Hematopoietic multipotent progenitor cell treated with erythropoietin and hydrocortisone succinate and interleukin-3 and kit ligand, for 15 days (in vitro differentiated cells): Measurements from ENCODE around the gene KRTAP1-4.
"Not testable (repeated sequence)": the region's sequence is repeated elsewhere in the genome, so short reads cannot be mapped to it uniquely, and the experiment has no call there.

Experiments used
- DNase-seq: peaks from one replicate; pipeline ENCODE4 v3.0.0-alpha.2; 2015; ENCODE audit warnings: low spot score

The KRTAP1-4 gene

GRCh38 chr17:41003926-41004325 is 26.1 kb downstream of the KRTAP1-4 start:
- no peak for DNase-seq

- no peak for DNase-seq
These were observed 27.2 kb downstream of the KRTAP1-4 start for GRCh38 chr17:41002814-41003213.

GRCh38 chr17:41001795-41002194 is 28.2 kb downstream of the KRTAP1-4 start:
- DNase-seq = no peak

- DNase-seq = not testable (repeated sequence)
These were observed 30.4 kb downstream of the KRTAP1-4 start, which contains the start of gene KRTAP3-2 for GRCh38 chr17:40999563-40999962. KRTAP3-2 (minus strand) TSS chr17:40999906; CDS start chr17:40999853, 53 bp downstream.

- no peak for DNase-seq
These were observed 32.6 kb downstream of the KRTAP1-4 start for GRCh38 chr17:40997361-40997760.

- DNase-seq = no peak
These were observed 33.2 kb downstream of the KRTAP1-4 start for GRCh38 chr17:40996829-40997228.

GRCh38 chr17:40995116-40995515 is 34.9 kb downstream of the KRTAP1-4 start:
- DNase-seq = no peak

- no peak for DNase-seq
These were observed 36.2 kb downstream of the KRTAP1-4 start, which contains the start of gene KRTAP3-3 for GRCh38 chr17:40993839-40994238. KRTAP3-3 (minus strand) TSS chr17:40994164; CDS start chr17:40994097, 67 bp downstream.

- no peak for DNase-seq
These were observed 36.9 kb downstream of the KRTAP1-4 start for GRCh38 chr17:40993084-40993483.

GRCh38 chr17:40992666-40993065 is 37.3 kb downstream of the KRTAP1-4 start:
- DNase-seq = no peak

- no peak for DNase-seq
These were observed 43.1 kb downstream of the KRTAP1-4 start for GRCh38 chr17:40986920-40987319.

GRCh38 chr17:40984226-40984625 is 45.8 kb downstream of the KRTAP1-4 start, which contains the start of gene KRT40:
KRT40 (minus strand) TSS chr17:40984326; CDS start chr17:40984273, 53 bp downstream.
- no peak for DNase-seq

- DNase-seq = no peak
These were observed 48.9 kb downstream of the KRTAP1-4 start for GRCh38 chr17:40981115-40981514.

- DNase-seq = no peak
These were observed 49.4 kb downstream of the KRTAP1-4 start for GRCh38 chr17:40980596-40980995.

GRCh38 chr17:40980117-40980516 is 49.9 kb downstream of the KRTAP1-4 start:
- no peak for DNase-seq
